Activated CD8-positive, alpha-beta memory T cell treated with anti-CD3 and anti-CD28 coated beads for 48 hours (primary cell): ENCODE measurements around the gene CEP97.
"Not testable (repeated sequence)": the region's sequence is repeated elsewhere in the genome, so short reads cannot be mapped to it uniquely, and the experiment has no call there.

Source experiments
- DNase-seq, 3 experiments: peaks; one replicate each; pipeline ENCODE4 v3.0.0-alpha.2; 2020; ENCODE audit warnings: low read depth in 2 of 3, low spot score in 2 of 3

CEP97 gene

DNA sequence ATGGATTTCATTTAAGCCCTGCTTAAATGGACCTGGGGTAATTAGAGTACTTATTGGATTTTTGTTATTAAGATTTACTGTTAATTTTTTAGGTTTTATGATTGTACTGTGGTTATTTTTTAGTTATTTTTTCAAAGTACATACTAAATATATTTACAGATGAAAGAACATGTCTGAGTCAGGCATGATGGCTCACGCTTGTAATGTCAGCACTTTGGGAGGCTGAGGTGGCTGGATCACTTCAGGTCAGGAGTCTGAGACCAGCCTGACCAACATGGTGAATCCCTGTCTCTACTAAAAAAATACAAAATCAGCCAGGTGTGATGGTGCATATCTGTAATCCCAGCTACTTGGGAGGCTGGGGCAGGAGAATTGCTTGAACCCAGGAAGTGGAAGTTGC lies 21.7 kb upstream of the CEP97 start:
- DNase-seq, result no peak

DNA sequence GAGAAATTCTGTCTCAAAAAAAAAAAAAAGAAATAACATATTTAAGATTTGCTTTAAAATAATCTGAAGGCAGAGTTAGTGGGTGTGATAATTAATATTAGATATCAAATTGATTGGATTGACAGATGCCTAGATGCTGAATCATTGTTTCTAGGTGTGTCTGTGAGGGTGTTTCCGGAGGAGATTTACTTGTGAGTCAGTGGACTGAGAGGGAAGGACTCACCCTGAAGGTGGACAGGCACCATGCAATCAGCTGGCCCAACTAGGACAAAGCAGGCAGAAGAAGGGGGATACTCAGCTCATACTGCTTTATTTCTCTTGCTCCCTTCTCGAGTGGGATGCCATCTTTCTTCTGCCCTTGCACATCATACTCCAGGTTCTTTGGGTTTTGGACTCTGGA lies 21.2 kb upstream of the CEP97 start:
- no peak for DNase-seq

DNA sequence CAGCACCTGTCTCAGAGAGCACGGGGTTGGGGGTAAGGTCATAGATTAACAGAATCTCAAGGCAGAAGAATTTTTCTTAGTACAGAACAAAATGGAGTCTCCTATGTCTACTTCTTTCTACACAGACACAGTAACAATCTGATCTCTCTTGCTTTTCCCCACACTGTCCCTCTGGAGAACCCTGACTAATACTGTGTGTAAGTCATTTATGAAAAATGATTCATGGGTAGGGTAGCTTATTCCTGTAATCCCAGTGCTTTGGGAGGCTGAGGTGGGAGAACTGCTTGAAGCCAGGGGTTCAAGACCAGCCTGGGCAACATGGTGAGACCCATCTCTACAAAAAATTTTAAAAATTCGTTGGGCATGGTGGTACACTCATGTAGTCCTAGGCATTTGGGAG lies 19.8 kb upstream of the CEP97 start:
- not testable (repeated sequence) for DNase-seq

DNA sequence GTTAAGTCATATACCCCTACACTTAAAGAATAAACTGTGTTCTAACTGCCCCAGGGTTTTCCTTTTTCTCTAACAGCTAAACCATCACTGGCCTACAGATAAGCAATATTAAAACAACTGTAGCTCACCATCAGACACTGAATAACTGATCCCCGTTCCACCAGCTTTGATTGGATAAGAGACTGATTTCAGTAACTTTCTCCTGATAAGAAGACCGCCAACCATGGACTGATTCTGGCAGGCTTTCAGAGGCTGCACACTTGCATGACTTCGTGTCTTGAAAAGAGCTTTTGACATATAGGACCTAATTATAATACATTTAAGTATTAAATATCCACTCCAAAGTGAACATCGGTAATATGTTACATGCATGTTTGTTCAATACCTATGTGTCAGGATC lies 15.3 kb upstream of the CEP97 start:
- no peak for DNase-seq

DNA sequence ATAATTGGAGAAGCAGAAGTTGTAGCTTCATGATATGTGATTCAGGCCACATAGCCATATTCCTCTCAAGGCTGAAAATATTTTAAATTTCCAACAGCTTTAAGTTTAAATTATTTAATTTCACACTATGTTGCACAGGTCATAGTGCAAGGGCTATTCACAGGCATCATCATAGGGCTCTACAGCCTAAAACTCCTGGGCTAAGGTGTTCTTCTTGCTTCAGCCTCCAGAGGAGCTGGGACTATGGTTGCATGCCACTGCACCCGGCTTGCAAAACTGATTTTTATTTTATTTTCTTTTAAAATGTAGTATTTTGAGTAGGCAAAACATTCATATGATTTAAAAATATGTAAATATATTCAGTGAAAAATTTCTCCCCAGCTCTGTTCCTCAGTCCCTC lies 6.0 kb upstream of the CEP97 start:
- no peak for DNase-seq

DNA sequence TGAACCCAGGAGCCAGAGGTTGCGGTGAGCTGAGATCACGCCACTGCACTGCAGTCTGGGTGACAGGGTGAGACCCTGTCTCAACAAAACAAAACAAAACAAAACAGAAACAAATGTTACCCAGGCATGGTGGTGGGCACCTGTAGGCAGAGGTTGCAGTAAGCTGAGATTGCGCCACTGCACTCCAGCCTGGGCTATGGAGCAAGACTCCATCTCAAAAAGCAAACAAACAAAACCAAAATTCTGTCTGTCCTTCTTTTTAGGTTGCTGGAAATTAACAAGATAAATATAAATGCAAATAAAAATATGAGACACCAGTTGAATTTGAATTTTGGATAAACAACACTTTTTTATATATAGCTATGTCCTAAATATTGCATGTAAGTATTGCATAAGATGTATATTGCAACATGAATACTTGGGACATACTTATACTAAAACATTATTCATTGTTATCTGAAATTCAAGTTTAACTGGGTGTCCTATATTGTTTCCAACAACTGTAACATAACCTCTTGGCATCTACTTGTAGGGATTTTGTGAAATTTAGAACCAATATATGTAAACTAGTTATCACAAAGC lies 4.7 kb upstream of the CEP97 start:
- no peak for DNase-seq

DNA sequence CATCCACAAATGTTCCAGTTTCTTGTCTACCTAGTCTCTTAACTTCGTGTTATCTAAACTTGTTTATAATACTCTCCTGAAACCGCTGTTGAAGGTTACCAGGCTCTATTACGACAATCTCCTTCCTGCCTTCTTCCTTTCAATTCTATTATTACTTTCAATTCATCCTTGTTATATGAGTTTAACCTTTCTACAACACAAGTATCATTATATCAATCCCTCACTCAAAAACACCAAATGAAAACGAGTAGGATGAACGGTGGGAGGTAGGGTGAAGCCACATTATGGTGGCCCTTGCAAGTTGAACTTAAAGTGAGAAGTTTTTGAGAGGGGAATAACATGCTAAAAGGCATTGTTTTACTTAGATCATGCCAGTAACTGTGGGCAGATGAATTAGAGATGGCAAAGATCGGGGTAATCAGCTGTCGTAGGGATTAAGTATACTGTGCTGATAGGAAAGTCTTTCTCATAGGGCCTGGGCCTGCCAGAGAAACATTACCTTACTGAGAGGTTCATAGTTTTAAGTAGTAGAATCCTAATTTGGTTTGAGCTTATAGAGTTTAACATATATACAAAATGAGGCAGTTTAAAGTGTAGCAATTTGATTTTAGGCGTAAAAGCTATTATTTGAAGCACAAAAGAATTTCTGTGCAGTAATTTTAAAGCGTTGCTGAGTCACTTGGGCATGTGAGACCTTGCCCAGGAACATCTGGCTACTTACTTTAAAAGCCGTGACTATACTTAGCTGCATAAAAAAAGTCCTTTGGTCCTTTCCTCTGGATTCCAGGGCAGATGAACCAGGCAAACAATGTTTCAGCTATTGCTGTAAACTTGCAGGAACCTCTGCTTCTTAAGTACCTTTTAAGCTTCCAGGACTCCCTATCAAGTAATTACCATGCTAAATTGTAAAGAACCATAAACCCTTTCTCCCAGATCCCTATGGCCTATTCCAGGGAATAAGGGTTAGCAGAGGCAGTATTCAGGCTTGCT lies 3.3 kb upstream of the CEP97 start:
- no peak for DNase-seq

DNA sequence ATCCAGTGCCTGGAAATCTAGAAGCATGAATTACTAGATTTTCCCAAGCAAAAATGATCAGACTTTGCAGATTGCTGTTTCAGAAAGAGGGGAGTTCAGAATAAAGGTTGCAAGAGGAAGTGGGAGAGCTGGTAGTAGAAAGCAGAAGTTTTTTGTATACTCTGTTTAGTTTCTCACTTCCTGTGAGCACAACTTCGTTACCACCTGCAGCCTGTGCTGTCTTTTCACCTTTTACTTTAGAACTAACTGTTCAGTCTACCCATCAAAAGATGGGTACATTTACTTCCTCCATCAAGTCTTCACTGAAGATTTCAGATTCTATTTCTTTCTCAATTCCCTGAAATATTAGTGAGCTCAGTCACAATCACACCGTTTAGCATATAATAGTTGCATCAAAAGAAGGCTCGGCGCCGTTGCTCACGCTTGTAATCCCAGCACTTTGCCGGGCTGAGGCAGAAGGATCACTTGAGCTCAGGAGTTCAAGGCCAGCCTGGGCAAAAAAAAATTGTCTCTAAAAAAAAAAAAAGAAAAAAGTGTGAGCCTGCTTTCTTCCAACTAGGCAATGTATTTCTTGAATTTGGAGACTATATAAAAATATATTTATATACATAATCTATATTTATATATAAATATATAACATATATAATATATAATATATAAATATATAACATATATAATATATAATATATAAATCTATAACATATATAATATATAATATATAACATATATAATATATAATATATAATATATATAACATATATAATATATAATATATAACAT lies 1.8 kb upstream of the CEP97 start:
- no peak for DNase-seq

DNA sequence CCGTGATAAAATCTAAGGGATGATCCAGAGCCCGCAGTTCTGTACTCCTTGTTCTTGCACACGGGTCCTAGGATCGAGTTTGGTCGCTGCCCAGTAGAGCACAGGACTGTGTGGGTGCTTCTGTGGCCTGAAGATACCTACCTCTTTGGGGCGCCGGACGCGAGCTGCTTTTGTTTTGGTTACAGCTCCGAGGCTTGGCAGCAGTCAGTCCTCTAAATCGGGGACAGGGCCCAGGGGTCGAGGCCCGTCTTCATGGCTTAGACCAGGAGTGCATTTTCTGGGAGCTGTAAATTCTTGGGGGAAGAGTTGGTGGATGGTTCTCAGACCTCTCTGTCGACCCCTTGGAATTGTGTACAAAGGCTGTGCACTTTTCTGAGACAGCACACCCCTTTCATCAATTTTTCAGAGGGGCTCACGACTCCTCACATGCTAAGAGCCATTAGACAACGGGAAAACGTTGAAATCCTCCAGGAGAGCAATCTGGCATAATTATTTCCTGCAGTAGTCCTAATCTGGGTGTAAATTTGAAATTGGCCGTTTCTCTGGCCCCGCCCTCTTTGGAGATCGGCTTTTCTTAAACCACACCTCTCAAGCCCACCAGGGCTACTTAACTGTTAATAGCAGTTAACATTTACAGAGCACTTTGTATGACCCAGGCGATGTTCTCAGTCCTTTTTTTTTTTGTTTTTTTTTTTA lies 928 bp downstream of the CEP97 start:
- peak in 1 of 3 experiments; percentile 14 for DNase-seq

DNA sequence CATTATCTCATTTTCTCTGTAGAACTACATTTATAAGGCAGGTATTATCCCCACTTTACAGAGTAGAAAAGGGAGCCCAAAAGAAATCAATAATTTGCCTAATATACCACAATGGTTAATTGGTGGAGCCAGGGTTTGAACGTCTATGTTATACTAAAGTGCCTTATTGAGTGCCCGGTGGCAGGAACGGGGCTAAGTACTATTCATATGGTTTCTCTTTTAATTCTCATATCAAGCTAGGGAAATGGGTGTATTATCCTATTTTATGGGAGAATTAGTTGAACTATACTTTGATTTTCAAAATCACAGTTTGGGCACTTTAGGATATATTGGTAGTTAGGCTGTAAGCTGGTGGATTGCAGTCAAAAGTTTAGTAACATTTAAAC lies 1.5 kb downstream of the CEP97 start:
- DNase-seq, result no peak

DNA sequence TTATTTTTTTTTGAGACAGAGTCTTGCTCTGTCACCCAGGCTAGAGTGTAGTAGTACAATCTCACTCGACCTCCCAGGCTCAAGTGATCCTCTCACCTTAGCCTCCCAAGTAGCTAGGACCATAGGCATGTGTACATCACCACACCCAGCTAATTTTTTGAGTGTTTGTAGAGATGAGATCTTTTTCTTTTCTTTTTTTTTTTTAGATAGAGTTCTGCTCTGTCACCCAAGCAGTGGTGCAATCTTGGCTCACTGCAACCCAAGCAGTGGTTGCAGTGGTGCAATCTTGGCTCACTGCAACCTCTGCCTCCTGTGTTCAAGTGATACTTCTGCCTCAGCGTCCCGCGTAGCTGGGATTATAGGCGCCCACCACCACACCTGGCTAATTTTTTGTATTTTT lies 5.2 kb downstream of the CEP97 start:
- DNase-seq, result no peak

DNA sequence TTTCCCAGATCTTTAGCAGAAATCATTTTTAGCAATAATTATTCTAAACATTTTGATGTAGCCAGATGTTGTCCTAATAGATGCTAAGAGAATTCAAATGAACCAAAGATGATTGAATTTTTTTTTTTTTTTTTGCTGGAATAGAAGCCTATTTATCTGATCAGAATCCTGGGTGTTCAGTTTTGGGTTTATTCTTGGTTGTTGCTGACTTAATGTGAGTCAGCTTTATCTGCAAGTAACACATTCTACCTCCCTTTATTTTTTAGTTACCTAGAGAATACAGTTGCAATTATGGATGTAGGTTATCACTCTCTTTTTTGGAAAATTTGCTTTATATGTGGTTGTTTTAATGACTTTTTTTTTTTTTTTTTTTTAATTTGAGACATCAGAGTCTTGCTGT lies 6.4 kb downstream of the CEP97 start:
- no peak for DNase-seq

DNA sequence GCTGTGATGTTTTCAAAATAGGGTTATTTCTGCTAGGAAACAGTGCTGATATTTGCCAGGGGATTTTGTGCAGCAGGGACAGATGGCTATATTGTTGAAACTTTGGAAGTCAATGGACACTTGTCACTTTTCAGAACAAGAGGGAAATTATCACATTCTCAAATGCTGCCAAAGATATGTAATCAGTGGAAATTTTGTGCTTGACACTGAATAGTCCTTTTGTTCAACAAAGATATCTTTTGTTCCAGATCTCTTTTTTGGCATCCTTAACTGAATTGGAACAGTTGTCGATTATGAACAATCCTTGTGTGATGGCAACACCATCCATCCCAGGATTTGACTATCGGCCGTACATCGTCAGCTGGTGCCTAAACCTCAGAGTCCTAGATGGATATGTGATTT lies 7.8 kb downstream of the CEP97 start:
- no peak for DNase-seq

DNA sequence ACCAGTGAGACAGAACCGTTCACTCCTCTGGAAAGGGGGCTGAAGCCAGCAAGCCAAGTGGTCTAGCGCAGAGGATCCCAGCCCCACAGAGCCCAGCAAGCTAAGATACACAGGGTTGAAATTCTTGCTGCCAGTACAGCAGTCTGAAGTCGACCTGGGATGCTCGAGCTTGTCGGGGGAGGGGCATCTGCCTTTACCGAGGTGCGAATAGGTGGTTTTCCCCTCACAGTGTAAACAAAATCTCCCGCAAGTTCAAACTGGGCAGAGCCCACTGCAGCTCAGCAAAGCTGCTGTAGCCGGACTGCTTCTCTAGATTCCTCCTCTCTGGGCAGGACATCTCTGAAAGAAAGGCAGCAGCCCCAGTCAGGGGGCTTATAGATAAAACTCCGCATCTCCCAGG lies 11.4 kb downstream of the CEP97 start:
- no peak for DNase-seq

DNA sequence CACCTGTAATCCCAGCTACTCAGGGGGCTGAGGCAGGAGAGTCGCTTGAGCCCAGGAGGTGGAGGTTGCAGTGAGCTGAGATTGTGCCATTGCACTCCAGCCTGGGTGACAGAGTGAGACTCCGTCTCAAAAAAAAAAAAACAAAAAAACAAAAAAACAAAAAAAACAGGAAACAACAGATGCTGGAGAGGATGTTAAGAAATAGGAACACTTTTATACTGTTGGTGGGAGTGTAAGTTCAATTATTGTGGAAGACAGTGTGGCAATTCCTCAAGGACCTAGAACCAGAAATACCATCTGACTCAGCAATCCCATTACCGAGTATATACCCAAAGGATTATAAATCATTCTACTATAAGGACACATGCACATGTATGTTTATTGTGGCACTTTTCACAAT lies 17.5 kb downstream of the CEP97 start:
- DNase-seq, result not testable (repeated sequence)

DNA sequence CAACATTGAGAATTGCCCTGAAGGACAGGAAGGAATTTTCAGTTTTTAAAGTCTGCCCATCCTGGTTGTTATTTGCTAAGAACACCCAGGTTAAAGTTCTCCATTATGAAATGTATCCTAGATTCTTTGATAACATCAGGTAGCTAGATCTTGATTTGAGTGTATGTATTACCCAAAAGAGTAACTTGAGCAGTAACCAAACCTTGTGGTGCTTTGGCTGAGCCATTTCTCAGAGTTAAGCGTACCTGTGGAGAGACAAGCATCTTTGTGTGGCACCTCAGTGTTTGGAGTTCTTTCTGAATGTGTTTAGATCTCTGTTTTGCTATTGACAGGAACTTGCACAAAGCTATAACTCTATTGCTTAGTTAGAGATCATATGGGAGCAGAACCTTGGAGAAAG lies 20.4 kb downstream of the CEP97 start:
- DNase-seq, result no peak

DNA sequence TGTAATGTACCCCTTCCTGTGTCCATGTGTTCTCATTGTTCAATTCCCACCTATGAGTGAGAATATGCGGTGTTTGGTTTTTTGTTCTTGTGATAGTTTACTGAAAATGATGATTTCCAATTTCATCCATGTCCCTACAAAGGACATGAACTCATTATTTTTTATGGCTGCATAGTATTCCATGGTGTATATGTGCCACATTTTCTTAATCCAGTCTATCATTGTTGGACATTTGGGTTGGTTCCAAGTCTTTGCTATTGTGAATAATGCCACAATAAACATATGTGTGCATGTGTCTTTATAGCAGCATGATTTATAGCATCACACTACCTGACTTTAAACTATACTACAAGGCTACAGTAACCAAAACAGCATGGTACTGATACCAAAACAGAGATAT lies 21.5 kb downstream of the CEP97 start:
- not testable (repeated sequence) for DNase-seq

DNA sequence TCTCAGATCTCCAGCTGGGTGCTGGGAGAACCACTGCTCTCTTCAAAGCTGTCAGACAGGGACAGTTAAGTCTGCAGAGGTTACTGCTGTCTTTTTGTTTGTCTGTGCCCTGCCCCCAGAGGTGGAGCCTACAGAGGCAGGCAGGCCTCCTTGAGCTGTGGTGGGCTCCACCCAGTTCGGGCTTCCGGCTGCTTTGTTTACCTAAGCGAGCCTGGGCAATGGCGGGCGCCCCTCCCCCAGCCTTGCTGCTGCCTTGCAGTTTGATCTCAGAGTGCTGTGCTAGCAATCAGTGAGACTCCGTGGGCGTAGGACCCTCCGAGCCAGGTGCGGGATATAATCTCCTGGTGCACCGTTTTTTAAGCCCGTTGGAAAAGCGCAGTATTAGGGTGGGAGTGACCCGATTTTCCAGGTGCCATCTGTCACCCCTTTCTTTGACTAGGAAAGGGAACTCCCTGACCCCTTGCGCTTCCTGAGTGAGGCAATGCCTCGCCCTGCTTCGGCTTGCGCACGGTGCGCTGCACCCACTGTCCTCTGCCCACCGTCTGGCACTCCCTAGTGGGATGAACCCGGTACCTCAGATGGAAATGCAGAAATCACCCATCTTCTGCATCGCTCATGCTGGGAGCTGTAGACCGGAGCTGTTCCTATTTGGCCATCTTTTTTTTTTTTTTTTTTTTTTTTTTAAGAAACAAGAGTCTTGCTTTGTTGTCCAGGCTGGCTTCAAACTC lies 29.1 kb downstream of the CEP97 start:
- not testable (repeated sequence) for DNase-seq

DNA sequence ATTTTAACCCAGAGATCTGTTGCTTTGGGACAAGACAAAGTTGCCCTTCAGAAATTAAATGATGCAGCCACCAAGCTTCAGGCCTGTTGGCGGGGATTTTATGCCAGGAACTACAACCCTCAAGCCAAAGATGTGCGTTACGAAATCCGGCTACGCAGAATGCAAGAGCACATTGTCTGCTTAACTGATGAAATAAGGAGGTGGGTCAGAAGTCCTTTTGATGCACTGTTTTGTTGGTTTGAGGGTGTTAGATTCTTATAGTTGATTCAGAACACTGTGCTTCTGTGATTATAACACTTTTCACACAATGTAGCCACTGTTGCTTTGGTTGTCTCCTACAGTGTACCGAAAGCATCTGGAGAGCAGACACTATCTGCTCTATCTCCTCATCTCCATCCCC lies 33.8 kb downstream of the CEP97 start:
- DNase-seq, result no peak

DNA sequence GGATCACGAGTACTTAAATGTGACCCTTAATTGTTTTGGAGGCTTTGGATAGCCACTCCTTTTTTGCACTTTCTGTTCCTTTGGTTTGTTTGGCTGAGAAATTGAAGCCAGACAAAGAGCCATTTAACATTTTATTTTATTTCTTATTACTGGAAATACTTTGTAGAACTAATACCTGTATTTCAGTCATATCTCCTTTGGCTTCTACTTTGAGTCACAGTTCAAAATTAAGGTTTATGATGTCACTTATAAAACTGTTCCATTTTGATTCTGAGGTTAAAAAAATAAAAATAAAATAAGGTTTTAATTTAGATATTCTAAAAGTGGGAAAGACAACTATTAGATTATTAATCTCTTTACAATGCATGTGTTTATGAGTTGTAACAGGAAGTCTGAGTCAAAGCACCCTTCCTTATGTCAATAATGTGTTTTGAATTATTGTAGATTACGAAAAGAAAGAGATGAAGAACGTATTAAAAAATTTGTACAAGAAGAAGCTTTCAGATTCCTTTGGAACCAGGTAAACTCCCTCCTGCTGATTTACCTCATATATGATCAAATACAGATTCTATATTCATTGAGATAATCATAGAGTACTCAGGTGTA lies 37.7 kb downstream of the CEP97 start:
- DNase-seq, result no peak
